ENCODE measurements around the gene INHBC. TPM values are rescaled to one million over a fixed set of nuclear protein-coding genes. Genes with fewer than 3 reads are reported as not detected.

The INHBC gene
- polyA plus RNA-seq, 1 donor from 2014 or later: not detected

GRCh38 chr12:57455374-57456144 lies 21.0 kb downstream of the INHBC start:
- H3K4me1 Mint-ChIP-seq: peaks cover 15 to 17% (median 17%) of the 10 kb centered on the region in 3 donors
- no peaks in the 10 kb centered on the region for H3K36me3 Mint-ChIP-seq
- H3K4me3 Mint-ChIP-seq: peak overlapping the region; percentile 25 to 96 (median 70)
- peaks cover 10% of the 10 kb centered on the region for H3K27me3 Mint-ChIP-seq
- peak overlapping the region; percentile 43 to 73 (median 52) for H3K27ac Mint-ChIP-seq
- no peaks in the 10 kb centered on the region for H3K9me3 Mint-ChIP-seq

- Mint-ChIP-seq H3K27me3 (peaks cover 7% of the 10 kb centered on the region), H3K9me3 (no peaks in the 10 kb centered on the region), H3K36me3 (no peaks in the 10 kb centered on the region), H3K4me1 (peaks cover 15 to 20% (median 18%) of the 10 kb centered on the region in 3 donors), H3K4me3 (peak overlapping the region; percentile 25 to 96 (median 70)), H3K27ac (peak overlapping the region; percentile 43 to 73 (median 52))
Observed at GRCh38 chr12:57456145-57456700, 21.6 kb downstream of the INHBC start.

- H3K27ac Mint-ChIP-seq: peak overlapping the region in 2 of 3 donors; percentile 39 to 88
- peak overlapping the region in 2 of 4 donors; percentile 44 to 45 for H3K4me3 Mint-ChIP-seq
- H3K4me1 Mint-ChIP-seq: peaks cover 18 to 24% (median 22%) of the 10 kb centered on the region in 3 donors
- H3K27me3 Mint-ChIP-seq: peaks cover 7% of the 10 kb centered on the region
- no peaks in the 10 kb centered on the region for H3K36me3 Mint-ChIP-seq
- no peaks in the 10 kb centered on the region for H3K9me3 Mint-ChIP-seq
Observed at GRCh38 chr12:57456737-57457490, 22.3 kb downstream of the INHBC start.

- Mint-ChIP-seq H3K27me3 (peaks cover 5% of the 10 kb centered on the region), H3K36me3 (no peaks in the 10 kb centered on the region), H3K9me3 (no peaks in the 10 kb centered on the region), H3K27ac (peak overlapping the region; percentile 82 to 96 (median 88)), H3K4me3 (peak overlapping the region; percentile 90 to 99 (median 94)), H3K4me1 (peaks cover 24 to 32% (median 28%) of the 10 kb centered on the region in 3 donors)
Observed at GRCh38 chr12:57458665-57459054, 24.1 kb downstream of the INHBC start.

- no peaks in the 10 kb centered on the region for H3K9me3 Mint-ChIP-seq
- no peaks in the 10 kb centered on the region for H3K36me3 Mint-ChIP-seq
- H3K27me3 Mint-ChIP-seq: peaks cover 5% of the 10 kb centered on the region
- peaks cover 24 to 35% (median 31%) of the 10 kb centered on the region in 3 donors for H3K4me1 Mint-ChIP-seq
- peak overlapping the region; percentile 90 to 99 (median 94) for H3K4me3 Mint-ChIP-seq
- peak overlapping the region; percentile 82 to 96 (median 88) for H3K27ac Mint-ChIP-seq
Observed at GRCh38 chr12:57459055-57459749, 24.6 kb downstream of the INHBC start.

- peaks cover 28 to 34% (median 31%) of the 10 kb centered on the region in 3 donors for H3K4me1 Mint-ChIP-seq
- H3K36me3 Mint-ChIP-seq: no peaks in the 10 kb centered on the region
- peak within 1 kb of the TSS; percentile 82 to 96 (median 88) for H3K27ac Mint-ChIP-seq
- no peaks in the 10 kb centered on the region for H3K9me3 Mint-ChIP-seq
- H3K4me3 Mint-ChIP-seq: peak within 1 kb of the TSS; percentile 90 to 99 (median 94)
- H3K27me3 Mint-ChIP-seq: peaks cover 5% of the 10 kb centered on the region
Observed at GRCh38 chr12:57459750-57460467, 25.3 kb downstream of the INHBC start, which contains the start of gene GLI1. GLI1 (plus strand) TSS chr12:57459785; CDS start chr12:57463692, 3,907 bp downstream.

GRCh38 chr12:57460468-57460784 lies 25.8 kb downstream of the INHBC start:
- peaks cover 28 to 34% (median 31%) of the 10 kb centered on the region in 3 donors for H3K4me1 Mint-ChIP-seq
- H3K9me3 Mint-ChIP-seq: no peaks in the 10 kb centered on the region
- H3K27me3 Mint-ChIP-seq: peaks cover 5% of the 10 kb centered on the region
- H3K36me3 Mint-ChIP-seq: no peaks in the 10 kb centered on the region
- H3K4me3 Mint-ChIP-seq: peak overlapping the region; percentile 90 to 96 (median 92)
- H3K27ac Mint-ChIP-seq: peak overlapping the region; percentile 55 to 83 (median 82)

GRCh38 chr12:57460841-57461275 lies 26.3 kb downstream of the INHBC start:
- Mint-ChIP-seq H3K27me3 (peaks cover 5% of the 10 kb centered on the region), H3K9me3 (no peaks in the 10 kb centered on the region), H3K27ac (peak overlapping the region in 2 of 3 donors; percentile 82 to 83), H3K4me3 (peak overlapping the region; percentile 90 to 96 (median 92)), H3K4me1 (peaks cover 28 to 34% (median 28%) of the 10 kb centered on the region in 3 donors), H3K36me3 (no peaks in the 10 kb centered on the region)

GRCh38 chr12:57461276-57461916 lies 26.8 kb downstream of the INHBC start:
- H3K4me3 Mint-ChIP-seq: peak overlapping the region; percentile 85 to 96 (median 92)
- H3K9me3 Mint-ChIP-seq: no peaks in the 10 kb centered on the region
- H3K36me3 Mint-ChIP-seq: no peaks in the 10 kb centered on the region
- peaks cover 24 to 30% (median 28%) of the 10 kb centered on the region in 3 donors for H3K4me1 Mint-ChIP-seq
- peak overlapping the region in 2 of 3 donors; percentile 18 to 28 for H3K27ac Mint-ChIP-seq
- peaks cover 5% of the 10 kb centered on the region for H3K27me3 Mint-ChIP-seq

GRCh38 chr12:57461917-57462250 lies 27.3 kb downstream of the INHBC start:
- Mint-ChIP-seq H3K27ac (peak overlapping the region in 2 of 3 donors; percentile 18 to 28), H3K4me1 (peaks cover 24 to 30% (median 28%) of the 10 kb centered on the region in 3 donors)

GRCh38 chr12:57462251-57462911 lies 27.8 kb downstream of the INHBC start:
- peak overlapping the region; percentile 85 to 97 (median 93) for H3K4me3 Mint-ChIP-seq

More at GRCh38 chr12:57461917-57462250, 27.3 kb downstream of the INHBC start:
- Mint-ChIP-seq H3K9me3 (no peaks in the 10 kb centered on the region), H3K36me3 (no peaks in the 10 kb centered on the region), H3K4me3 (peak overlapping the region; percentile 85 to 96 (median 92)), H3K27me3 (peaks cover 5% of the 10 kb centered on the region)

GRCh38 chr12:57462912-57463253 lies 28.3 kb downstream of the INHBC start:
- H3K4me1 Mint-ChIP-seq: peaks cover 24 to 33% (median 28%) of the 10 kb centered on the region in 3 donors
- H3K9me3 Mint-ChIP-seq: no peaks in the 10 kb centered on the region
- peak overlapping the region; percentile 5 to 80 (median 52) for H3K27ac Mint-ChIP-seq
- H3K27me3 Mint-ChIP-seq: peaks cover 5% of the 10 kb centered on the region
- H3K36me3 Mint-ChIP-seq: no peaks in the 10 kb centered on the region
- peak overlapping the region; percentile 84 to 97 (median 90) for H3K4me3 Mint-ChIP-seq

More at GRCh38 chr12:57462251-57462911, 27.8 kb downstream of the INHBC start:
- Mint-ChIP-seq H3K36me3 (no peaks in the 10 kb centered on the region), H3K4me1 (peaks cover 24 to 32% (median 28%) of the 10 kb centered on the region in 3 donors), H3K27me3 (peaks cover 5% of the 10 kb centered on the region), H3K9me3 (no peaks in the 10 kb centered on the region), H3K27ac (peak overlapping the region; percentile 5 to 80 (median 52))

- H3K27me3 Mint-ChIP-seq: peaks cover 5% of the 10 kb centered on the region
- peak overlapping the region in 1 of 4 donors; percentile 80 for H3K4me3 Mint-ChIP-seq
- H3K27ac Mint-ChIP-seq: peak overlapping the region in 1 of 3 donors; percentile 41
Observed at GRCh38 chr12:57464569-57464968, 30.0 kb downstream of the INHBC start.

More at GRCh38 chr12:57464569-57464968, 30.0 kb downstream of the INHBC start:
- Mint-ChIP-seq H3K4me1 (peaks cover 18 to 26% (median 18%) of the 10 kb centered on the region in 3 donors), H3K9me3 (no peaks in the 10 kb centered on the region), H3K36me3 (peaks cover 7% of the 10 kb centered on the region)
